ENCODE results near the gene SLC25A26.
"Not testable (repeated sequence)": the region's sequence is repeated elsewhere in the genome, so short reads cannot be mapped to it uniquely, and the experiment has no call there.

Gene SLC25A26

GRCh38 chr3:66271231-66271630, 50.4 kb downstream of the SLC25A26 start:
- no peak for DNase-seq

DNA sequence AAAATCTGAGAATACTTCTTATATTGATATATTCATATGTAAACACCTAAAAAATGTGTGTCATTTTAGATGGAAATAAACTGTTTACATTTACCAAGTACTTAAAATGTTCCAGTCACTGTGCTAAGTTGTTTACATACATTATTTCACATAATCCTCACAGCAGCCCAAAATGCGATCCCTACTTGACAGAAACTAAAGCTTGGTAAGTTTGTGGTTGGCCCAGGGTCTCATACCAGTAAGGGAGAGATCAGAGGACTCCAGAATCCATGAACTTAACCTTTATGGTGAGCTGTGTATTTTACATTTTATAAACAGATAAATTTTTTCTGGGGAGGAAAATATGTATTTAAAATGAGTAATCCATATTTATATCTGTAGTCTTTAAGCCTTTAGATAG, 51.2 kb downstream of the SLC25A26 start:
- DNase-seq = no peak

- DNase-seq = not testable (repeated sequence)
Measured at GRCh38 chr3:66274837-66275236, 54.0 kb downstream of the SLC25A26 start.

DNA sequence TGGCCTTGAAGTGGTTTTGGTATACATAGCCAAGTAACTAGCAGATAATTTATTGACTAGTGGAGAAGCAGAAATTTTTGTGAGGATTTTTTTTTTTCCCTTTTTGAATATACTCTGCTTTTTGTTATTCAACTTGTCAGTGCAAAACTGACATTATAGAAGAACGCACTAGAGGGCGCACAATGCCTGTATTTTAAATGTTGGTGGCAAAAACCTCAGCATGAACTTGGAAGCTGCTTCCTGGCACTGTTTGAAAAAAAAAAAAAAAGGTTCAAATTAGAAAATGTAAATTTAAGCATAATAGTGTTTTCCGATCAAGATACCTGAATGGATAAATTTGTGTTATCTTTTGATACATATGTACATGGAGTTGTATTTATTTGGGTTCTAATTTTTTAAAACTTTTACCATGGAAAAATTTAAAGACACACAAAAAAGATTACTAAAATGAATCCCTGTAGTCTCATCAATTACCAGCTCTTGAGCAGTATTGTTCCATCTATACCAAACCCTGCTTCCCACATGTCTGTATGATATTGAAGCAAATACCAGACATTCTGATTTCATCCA, 56.0 kb downstream of the SLC25A26 start:
- DNase-seq = peak; percentile 42 to 58

GRCh38 chr3:66279168-66279567, 58.4 kb downstream of the SLC25A26 start:
- DNase-seq = no peak

GRCh38 chr3:66280304-66280703, 59.5 kb downstream of the SLC25A26 start:
- no peak for DNase-seq

DNA sequence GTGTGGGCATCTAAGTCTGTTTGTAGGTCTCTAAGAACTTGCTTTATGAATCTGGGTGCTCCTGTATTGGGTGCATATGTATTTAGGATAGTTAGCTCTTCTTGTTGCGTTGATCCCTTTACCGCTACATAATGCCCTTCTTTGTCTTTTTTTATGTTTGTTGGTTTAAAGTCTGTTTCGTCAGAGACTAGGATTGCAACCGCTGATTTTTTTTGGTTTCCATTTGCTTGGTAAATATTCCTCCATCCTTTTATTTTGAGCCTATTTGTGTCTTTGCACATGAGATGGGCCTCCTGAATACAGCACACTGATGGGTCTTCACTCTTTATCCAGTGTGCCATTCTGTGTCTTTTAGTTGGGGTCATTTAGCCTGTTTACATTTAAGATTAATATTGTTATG, 71.1 kb downstream of the SLC25A26 start:
- DNase-seq = not testable (repeated sequence)

DNA sequence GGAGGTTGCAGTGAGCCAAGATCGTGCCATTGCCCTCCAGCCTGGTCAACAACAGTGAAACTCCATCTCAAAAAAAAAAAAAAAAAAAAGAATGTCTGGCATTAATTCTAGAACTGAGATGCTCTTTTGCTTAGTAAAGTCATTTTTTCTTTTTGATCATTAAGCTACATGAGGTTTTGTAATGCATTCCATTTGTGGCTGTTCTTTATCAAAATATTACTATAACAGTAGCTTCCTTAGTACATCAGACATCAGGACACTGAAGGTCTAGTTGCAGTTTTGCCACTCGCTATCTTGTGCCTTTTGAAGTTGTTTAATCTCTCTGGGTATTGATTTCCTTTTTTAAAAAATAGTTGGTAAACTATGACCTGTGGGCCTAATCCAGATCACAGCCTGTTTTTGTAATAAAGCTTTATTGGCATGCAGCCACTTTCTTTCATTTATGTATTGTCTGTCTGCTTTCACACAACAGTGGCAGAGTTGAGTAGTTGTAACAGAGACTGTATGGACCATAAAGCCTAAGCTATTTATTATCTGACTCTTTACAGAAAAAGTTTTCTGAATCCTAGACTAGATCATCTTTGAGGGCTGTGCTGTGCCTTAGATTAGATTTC, 76.6 kb downstream of the SLC25A26 start:
- DNase-seq = no peak

DNA sequence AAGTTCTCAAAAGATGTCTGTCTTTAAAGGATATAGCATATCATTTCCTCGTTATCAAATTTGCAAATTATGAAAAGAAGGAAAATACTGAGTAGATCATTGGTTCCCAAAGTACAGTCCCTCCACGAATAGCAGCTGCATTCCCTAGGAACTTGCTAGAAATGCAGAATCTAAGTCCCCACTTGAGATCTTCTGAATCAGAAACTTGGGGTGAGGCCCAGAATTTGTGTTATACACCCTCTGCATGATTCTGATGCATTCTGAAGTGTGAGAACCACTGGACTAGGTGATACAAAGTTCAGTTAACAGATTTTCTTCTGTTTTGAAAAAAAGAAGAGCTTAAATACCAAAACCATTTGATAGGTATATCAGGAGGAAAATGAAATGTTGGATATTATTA, 77.1 kb downstream of the SLC25A26 start:
- DNase-seq = no peak

- no peak for DNase-seq
Measured at GRCh38 chr3:66298591-66298990, 77.8 kb downstream of the SLC25A26 start.

DNA sequence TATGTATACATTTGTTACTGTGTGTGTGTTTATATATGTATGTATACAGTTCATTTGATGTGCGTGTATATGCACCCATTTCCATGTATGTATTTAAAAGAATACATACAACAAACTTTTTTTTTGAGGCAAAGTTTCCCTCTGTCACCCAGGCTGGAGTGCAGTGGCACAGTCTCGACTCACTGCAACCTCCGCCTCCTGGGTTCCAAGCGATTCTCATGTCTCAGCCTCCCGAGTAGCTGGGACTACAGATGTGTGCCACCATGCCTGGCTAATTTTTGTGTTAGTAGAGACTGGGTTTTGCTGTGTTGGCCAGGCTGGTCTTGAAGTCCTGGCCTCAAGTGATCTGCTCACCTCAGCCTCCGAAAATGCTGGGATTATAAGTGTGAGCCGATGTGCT, 78.3 kb downstream of the SLC25A26 start:
- not testable (repeated sequence) for DNase-seq

DNA sequence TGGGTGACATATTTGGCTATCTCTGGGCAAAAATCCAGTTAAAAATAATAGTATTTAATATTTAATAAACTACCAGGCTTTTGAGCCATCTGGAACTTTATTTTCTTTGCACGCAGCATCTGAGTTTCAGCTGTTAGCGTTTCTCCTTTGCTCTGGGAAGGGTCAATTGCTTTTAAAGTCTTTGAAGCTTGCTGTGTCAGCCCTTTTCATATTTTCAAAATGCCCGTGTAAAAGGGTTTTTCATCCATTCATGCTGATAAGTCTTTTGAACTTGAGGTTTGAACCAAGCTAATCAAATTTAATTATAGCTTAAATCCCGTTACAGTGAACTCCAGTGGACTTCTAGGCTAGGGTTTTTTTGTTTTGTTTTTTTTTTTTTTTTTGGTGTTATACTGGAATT, 79.1 kb downstream of the SLC25A26 start:
- no peak for DNase-seq

- no peak for DNase-seq
Measured at GRCh38 chr3:66302288-66302687, 81.5 kb downstream of the SLC25A26 start.

- DNase-seq = peak; percentile 54 to 62
Measured at GRCh38 chr3:66303491-66303901, 82.7 kb downstream of the SLC25A26 start.

GRCh38 chr3:66304293-66304692, 83.5 kb downstream of the SLC25A26 start:
- DNase-seq = no peak

GRCh38 chr3:66306086-66306485, 85.3 kb downstream of the SLC25A26 start:
- not testable (repeated sequence) for DNase-seq

DNA sequence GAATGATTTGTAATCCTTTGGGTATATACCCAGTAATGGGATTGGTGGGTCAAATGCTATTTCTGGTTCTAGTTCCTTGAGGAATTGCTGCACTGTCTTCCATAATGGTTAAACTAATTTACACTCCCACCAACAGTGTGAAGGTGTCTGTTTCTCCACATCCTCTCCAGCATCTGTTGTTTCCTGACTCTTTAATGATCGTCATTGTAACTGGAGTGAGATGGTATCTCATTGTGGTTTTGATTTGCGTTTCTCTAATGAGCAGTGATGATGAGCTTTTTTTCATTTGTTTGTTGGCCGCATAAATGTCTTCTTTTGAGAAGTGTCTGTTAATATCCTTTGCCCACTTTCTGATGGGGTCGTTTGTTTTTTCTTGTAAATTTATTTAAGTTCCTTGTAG, 86.2 kb downstream of the SLC25A26 start:
- DNase-seq = not testable (repeated sequence)

- no peak for DNase-seq
Measured at GRCh38 chr3:66312039-66312438, 91.2 kb downstream of the SLC25A26 start.

DNA sequence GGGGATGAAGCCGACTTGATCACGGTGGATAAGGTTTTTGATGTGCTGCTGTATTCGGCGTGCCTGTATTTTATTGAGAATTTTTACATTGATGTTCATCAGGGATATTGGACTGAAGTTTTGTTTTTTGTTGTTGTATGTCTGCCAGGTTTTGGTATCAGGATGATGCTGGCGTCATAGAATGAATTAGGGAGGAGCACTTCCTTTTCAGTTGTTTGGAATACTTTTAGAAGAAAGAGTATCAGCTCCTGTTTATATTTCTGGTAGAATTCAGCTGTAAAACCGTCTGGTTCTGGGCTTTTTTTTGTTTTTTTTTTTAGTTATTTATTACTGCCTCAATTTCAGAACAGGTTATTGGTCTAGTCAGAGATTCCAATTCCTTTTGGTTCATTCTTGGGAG, 93.7 kb downstream of the SLC25A26 start:
- no peak for DNase-seq

GRCh38 chr3:66317750-66318376, 97.1 kb downstream of the SLC25A26 start:
- no peak for DNase-seq

DNA sequence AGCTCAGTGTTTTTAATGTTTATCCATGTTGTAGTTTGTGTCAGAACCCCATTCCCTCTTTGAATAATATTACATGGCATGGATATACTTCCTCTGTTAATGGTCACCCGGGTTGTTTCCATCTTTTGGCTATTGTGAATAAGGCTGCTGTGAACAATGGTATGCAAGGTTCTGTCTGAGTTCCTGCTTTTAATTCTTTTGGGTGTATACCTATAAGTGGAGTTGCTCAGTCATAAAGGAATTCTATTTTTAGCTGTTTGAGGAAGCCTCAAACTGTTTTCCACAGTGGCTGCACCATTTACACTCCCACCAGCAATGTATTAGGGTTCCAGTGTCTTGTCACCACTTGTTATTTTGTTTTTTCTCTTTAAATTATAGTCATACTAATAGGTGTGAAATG, 99.6 kb downstream of the SLC25A26 start:
- no peak for DNase-seq

GRCh38 chr3:66322436-66322835, 101.6 kb downstream of the SLC25A26 start:
- DNase-seq = no peak

DNA sequence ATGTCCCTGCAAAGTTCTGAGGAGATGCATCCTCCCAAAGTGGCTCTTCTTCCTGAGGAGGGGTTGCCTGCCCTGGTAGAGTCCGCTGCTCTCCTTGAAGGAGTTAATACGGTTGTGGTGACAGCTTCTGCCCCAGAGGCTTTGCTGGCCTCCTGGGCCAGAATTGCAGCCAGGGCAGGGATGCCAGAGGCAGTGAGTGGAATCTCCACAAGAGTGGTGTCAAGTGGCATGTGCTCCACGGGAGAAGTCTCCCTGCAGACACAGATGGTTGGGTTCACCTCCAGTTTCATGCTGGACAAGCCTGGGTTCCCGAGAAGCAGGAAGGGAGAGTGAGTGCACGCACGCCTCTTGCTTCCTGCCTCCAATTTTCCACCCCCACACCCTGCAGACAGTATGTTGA, 105.5 kb downstream of the SLC25A26 start:
- DNase-seq = no peak

GRCh38 chr3:66335671-66336070, 114.9 kb downstream of the SLC25A26 start:
- DNase-seq = no peak

DNA sequence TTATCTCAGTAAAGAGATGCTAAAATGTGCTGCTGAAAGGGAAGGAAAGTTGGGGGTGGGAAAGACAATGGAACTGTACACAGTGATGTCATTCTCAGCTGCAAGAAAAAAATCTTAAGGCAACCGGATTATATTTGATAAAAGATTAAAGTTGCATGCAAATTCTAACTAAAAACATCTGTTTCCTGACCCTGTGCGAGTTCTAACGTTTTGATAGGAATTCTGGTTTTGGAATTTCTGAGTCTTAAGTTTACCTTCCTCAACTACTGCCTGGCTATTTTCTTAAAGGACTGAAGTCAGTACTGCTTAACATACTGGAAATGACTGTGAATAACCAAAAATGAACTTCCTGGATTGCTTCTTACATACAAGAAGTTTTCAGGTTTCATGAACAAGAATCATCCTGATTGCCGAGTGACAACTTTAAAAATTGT, 115.5 kb downstream of the SLC25A26 start:
- DNase-seq = no peak

Measured in activated T-cell treated with anti-CD3 and anti-CD28 coated beads, Interleukin-2, amount 50 U/mL, for 48 hours (primary cell).